NCI-H460 (cell line): ENCODE measurements around the gene CACNA1F. TPM values are rescaled to one million over a fixed set of nuclear protein-coding genes. Genes with fewer than 3 reads are reported as not detected.

Experiments used
- DNase-seq: peaks from one replicate; pipeline ENCODE4 v3.0.0-alpha.2; 2016; ENCODE audit warnings: low read depth; ENCODE audit errors: extremely low read depth
- total RNA-seq: library from RNA; depleted of rRNA; stranded (reverse); fragments of >200 nt; shearing (Covaris generic); gene quantifications from 2 replicates; pipeline ENCODE4 v1.2.3, GENCODE V29; 2014

Gene CACNA1F
- total RNA-seq, 1 experiment from 2014 or later = 0.05 TPM

- DNase-seq = peak; percentile 85
These were observed 33.0 kb downstream of the CACNA1F start, which contains the start of gene SYP for GRCh38 chrX:49199906-49200771. TSS of gene SYP (minus strand) at chrX:49200193. CDS start at chrX:49200186, 7 bp downstream.

- DNase-seq = no peak
These were observed 33.9 kb downstream of the CACNA1F start for GRCh38 chrX:49199315-49199595.

- no peak for DNase-seq
These were observed 34.4 kb downstream of the CACNA1F start for GRCh38 chrX:49198540-49199314.

- DNase-seq = no peak
These were observed 35.5 kb downstream of the CACNA1F start for GRCh38 chrX:49197543-49198087.

GRCh38 chrX:49193542-49193964 is 39.6 kb downstream of the CACNA1F start:
- DNase-seq = no peak

- no peak for DNase-seq
These were observed 40.3 kb downstream of the CACNA1F start for GRCh38 chrX:49192722-49193328.

- DNase-seq = no peak
These were observed 41.5 kb downstream of the CACNA1F start for GRCh38 chrX:49191574-49192011.

- peak; percentile 99 for DNase-seq
These were observed 42.1 kb downstream of the CACNA1F start for GRCh38 chrX:49190821-49191573.

- no peak for DNase-seq
These were observed 43.5 kb downstream of the CACNA1F start for GRCh38 chrX:49189606-49190005.

- no peak for DNase-seq
These were observed 44.6 kb downstream of the CACNA1F start for GRCh38 chrX:49188468-49189076.

- DNase-seq = no peak
These were observed 45.6 kb downstream of the CACNA1F start for GRCh38 chrX:49187526-49187925.

GRCh38 chrX:49187028-49187394 is 46.1 kb downstream of the CACNA1F start:
- no peak for DNase-seq

GRCh38 chrX:49186125-49187027 is 46.8 kb downstream of the CACNA1F start, which contains the start of gene PRICKLE3:
TSS of gene PRICKLE3 (minus strand) at chrX:49186373. CDS start at chrX:49186297, 76 bp downstream.
- peak; percentile 75 for DNase-seq

- peak; percentile 95 for DNase-seq
These were observed 48.6 kb downstream of the CACNA1F start for GRCh38 chrX:49184294-49185281.

GRCh38 chrX:49183701-49184281 is 49.3 kb downstream of the CACNA1F start:
- no peak for DNase-seq

GRCh38 chrX:49179358-49179757 is 53.8 kb downstream of the CACNA1F start:
- DNase-seq = no peak

- no peak for DNase-seq
These were observed 54.6 kb downstream of the CACNA1F start for GRCh38 chrX:49178537-49178936.
